ENCODE data around the gene PKDREJ. TPM values are rescaled to one million over a fixed set of nuclear protein-coding genes. Genes with fewer than 3 reads are reported as not detected.
A peak's percentile ranks its signal among the peaks of the same experiment; 100 is the strongest.

Gene PKDREJ
- total RNA-seq, 4 donors from 2014 or later, result 0.10 to 0.21 (median 0.11) TPM; not detected in 1

DNA sequence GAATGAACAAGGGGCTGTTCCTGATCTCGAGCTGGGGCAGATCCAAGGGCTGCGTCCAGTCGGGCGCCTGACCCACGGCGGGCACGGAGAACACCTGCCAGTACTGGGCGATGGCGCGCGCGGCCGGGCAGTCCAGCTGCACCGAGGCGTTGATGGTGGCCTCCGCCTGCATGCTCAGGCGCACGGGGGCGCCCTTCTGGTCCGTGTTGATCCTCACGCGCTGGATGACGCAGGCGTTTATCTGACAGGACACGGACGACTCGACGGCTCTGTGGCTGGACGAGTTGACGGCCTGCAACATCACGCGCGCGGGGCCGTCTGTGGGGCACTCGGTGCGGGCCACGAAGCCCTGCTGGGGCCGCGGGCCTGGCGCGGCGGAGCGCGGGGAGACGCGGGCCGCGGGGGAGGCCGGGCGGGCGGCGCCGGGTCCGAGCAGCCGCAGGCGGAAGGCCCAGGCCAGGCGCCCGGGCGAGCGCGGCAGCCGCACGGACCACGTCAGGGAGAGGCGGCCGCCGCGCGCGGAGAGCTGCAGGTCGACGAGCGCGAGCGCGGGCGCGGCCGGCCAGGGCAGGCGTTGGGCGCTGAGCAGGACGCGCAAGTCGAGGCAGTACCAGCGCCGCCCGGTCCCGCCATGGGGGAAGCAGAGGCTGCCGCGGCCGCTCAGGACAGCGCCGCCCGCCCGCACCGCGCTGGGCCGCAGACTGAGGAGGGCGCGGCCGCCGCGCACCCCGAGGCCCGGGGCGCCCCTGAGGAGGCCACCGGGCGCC lies 511 bp downstream of the PKDREJ start:
- no peaks in the 10 kb centered on the region for H3K27me3 ChIP-seq
- 6 to 27% methylated on average over 6 to 19 of the region's 109 CpGs for WGBS, 2 donors
- no peak overlapping the region for H3K27ac ChIP-seq
- intact Hi-C loops (cut with DNase I), result no loop called here
- no peaks in the 10 kb centered on the region for H3K36me3 ChIP-seq
- H3K4me3 ChIP-seq (replicated peaks in 1 of 3), result no peak overlapping the region
- H3K4me1 ChIP-seq, result peaks cover 4 to 12% of the 10 kb centered on the region in 2 donors
- DNase-seq, result peak; percentile 66 to 73
- no peaks in the 10 kb centered on the region for H3K9me3 ChIP-seq
- TF ChIP-seq, protein P1, sequence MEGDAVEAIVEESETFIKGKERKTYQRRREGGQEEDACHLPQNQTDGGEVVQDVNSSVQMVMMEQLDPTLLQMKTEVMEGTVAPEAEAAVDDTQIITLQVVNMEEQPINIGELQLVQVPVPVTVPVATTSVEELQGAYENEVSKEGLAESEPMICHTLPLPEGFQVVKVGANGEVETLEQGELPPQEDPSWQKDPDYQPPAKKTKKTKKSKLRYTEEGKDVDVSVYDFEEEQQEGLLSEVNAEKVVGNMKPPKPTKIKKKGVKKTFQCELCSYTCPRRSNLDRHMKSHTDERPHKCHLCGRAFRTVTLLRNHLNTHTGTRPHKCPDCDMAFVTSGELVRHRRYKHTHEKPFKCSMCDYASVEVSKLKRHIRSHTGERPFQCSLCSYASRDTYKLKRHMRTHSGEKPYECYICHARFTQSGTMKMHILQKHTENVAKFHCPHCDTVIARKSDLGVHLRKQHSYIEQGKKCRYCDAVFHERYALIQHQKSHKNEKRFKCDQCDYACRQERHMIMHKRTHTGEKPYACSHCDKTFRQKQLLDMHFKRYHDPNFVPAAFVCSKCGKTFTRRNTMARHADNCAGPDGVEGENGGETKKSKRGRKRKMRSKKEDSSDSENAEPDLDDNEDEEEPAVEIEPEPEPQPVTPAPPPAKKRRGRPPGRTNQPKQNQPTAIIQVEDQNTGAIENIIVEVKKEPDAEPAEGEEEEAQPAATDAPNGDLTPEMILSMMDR (IDR thresholded peaks at IDR 0.05), result peak in 3 of 6 experiments; percentile 14 to 27 (median 16)
- TF ChIP-seq POLR2A (IDR thresholded peaks at IDR 0.05), result peak in 1 of 2 donors; percentile 9

DNA sequence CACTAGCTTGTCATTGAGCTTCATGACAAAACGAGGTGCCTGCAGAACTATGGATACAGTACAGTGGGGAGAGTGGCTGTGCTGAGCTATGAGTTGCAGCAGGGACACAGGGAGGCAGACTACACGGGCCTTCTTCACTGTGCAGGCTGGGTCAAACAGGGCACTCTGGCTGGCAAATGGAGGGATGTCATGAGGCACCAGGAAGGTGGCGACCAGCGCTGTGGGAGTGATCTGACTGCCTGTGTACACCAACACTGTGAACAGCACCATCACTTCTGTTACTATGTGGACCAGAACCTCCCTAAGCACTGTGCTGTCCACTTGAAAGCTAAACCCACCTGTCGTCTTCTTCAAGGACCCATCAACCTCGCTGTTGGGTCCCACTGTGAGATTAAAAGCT lies 3.1 kb downstream of the PKDREJ start:
- Histone ChIP-seq H3K9me3 (no peaks in the 10 kb centered on the region), H3K27me3 (no peaks in the 10 kb centered on the region), H3K36me3 (no peaks in the 10 kb centered on the region), H3K27ac (no peak overlapping the region), H3K4me3 (replicated peaks in 1 of 3) (no peak overlapping the region), H3K4me1 (peaks cover 0 to 5% of the 10 kb centered on the region in 2 donors)
- WGBS, 2 donors, result 75 to 87% methylated on average over 5 to 6 of the region's 6 CpGs
- intact Hi-C loops (cut with DNase I), result no loop called here
- TF ChIP-seq, protein P1 (IDR thresholded peaks at IDR 0.05), result no peak
- no peak for TF ChIP-seq POLR2A (IDR thresholded peaks at IDR 0.05)
- DNase-seq, result no peak

GRCh38 chr22:46259374-46259773 lies 3.8 kb downstream of the PKDREJ start:
- 82 to 83% methylated on average over 12 of the region's 12 CpGs for WGBS, 2 donors
- H3K4me1 ChIP-seq, result peaks cover 0 to 5% of the 10 kb centered on the region in 2 donors
- H3K36me3 ChIP-seq, result no peaks in the 10 kb centered on the region
- no peak for TF ChIP-seq POLR2A (IDR thresholded peaks at IDR 0.05)
- TF ChIP-seq, protein P1 (IDR thresholded peaks at IDR 0.05), result no peak
- no peak for DNase-seq
- no peak overlapping the region for H3K4me3 ChIP-seq (replicated peaks in 1 of 3)
- intact Hi-C loops (cut with DNase I), result no loop called here
- no peak overlapping the region for H3K27ac ChIP-seq
- no peaks in the 10 kb centered on the region for H3K27me3 ChIP-seq
- no peaks in the 10 kb centered on the region for H3K9me3 ChIP-seq

GRCh38 chr22:46256358-46256958 lies 6.7 kb downstream of the PKDREJ start:
- TF ChIP-seq, protein P1 (IDR thresholded peaks at IDR 0.05), result no peak
- TF ChIP-seq POLR2A (IDR thresholded peaks at IDR 0.05), result no peak
- Histone ChIP-seq H3K27me3 (no peaks in the 10 kb centered on the region), H3K9me3 (no peaks in the 10 kb centered on the region), H3K4me3 (replicated peaks in 1 of 3) (no peak overlapping the region), H3K36me3 (no peaks in the 10 kb centered on the region), H3K4me1 (no peaks in the 10 kb centered on the region), H3K27ac (no peak overlapping the region)
- DNase-seq, result no peak
- intact Hi-C loops (cut with DNase I), result no loop called here
- WGBS, 2 donors, result 69 to 91% methylated on average over 8 of the region's 8 CpGs

DNA sequence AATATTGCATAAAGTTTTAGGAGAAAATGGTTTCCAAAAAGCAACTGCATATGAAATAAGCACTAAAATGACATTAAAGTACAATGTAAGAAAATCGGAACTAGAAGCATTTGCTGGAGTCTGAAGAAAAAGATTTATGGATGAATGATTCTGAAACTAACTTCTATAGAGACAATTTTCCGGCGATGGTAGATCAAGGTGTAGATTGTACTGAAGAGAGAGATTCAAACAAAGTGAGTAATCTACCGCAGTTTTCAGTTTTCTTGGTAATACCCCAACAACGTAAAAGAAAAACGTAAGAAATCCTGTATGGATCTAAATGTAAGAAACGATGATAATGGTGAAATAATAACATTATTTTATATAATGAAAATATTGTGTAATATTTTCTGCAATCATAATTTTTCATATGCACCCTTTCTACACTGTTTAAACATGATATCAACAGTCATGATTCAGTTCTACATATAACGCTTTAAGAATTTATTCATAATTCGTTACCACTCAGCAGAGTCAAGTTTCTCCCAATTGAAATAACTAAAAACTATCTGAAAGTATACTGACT lies 11.2 kb downstream of the PKDREJ start:
- Histone ChIP-seq H3K4me1 (peaks cover 11 to 14% of the 10 kb centered on the region in 2 donors), H3K4me3 (replicated peaks in 1 of 3) (no peak overlapping the region), H3K27me3 (no peaks in the 10 kb centered on the region), H3K9me3 (no peaks in the 10 kb centered on the region), H3K27ac (no peak overlapping the region), H3K36me3 (no peaks in the 10 kb centered on the region)
- TF ChIP-seq, protein P1 (IDR thresholded peaks at IDR 0.05), result no peak
- TF ChIP-seq POLR2A (IDR thresholded peaks at IDR 0.05), result no peak
- 91 to 94% methylated on average over 9 of the region's 9 CpGs for WGBS, 2 donors
- no peak for DNase-seq
- intact Hi-C loops (cut with DNase I), result no loop called here

Data from thyroid gland (tissue), 4 donors.